Neutrophil (primary cell): Measurements from ENCODE around the gene TMEM169.
"Not testable (repeated sequence)": the region's sequence is repeated elsewhere in the genome, so short reads cannot be mapped to it uniquely, and the experiment has no call there.

Experiments used
- H3K27ac ChIP-seq: fragments of 200-600 bp; sonication (generic); 2 replicates; pipeline ENCODE4 v1.5.1; 2016; ENCODE audit warnings: mild to moderate bottlenecking, moderate library complexity
- H3K27me3 ChIP-seq: fragments of 200-600 bp; sonication (generic); 2 replicates; pipeline ENCODE4 v1.6.0; 2016; ENCODE audit warnings: mild to moderate bottlenecking
- H3K36me3 ChIP-seq: fragments of 200-600 bp; sonication (generic); 2 replicates; pipeline ENCODE4 v1.5.1; 2017
- H3K4me1 ChIP-seq, 2 experiments: fragments of 200-600 bp in 1 of 2; sonication (generic) in 1 of 2; 1 replicate in 1 of 2; 2 replicates in 1 of 2; pipeline versions ENCODE4 v1.5.1 to v1.6.1; 2013 to 2016; ENCODE audit warnings: low read depth in 1 of 2, low read length in 1 of 2, mild to moderate bottlenecking in 1 of 2, moderate library complexity in 1 of 2; ENCODE audit not compliant: control insufficient read depth in 1 of 2, insufficient read depth in 1 of 2
- H3K4me3 ChIP-seq, 2 experiments: fragments of 200-600 bp in 1 of 2; sonication (generic) in 1 of 2; 1 replicate in 1 of 2; 2 replicates in 1 of 2; pipeline ENCODE4 v1.5.1; 2013 to 2016; ENCODE audit warnings: low read depth in 1 of 2, low read length in 1 of 2, mild to moderate bottlenecking in 1 of 2, moderate library complexity in 1 of 2
- H3K9me3 ChIP-seq: fragments of 200-600 bp; sonication (generic); 2 replicates; pipeline ENCODE4 v1.5.1; 2016
- CTCF ChIP-seq: fragments of 200-600 bp; sonication (generic); IDR thresholded peaks from 2 replicates; pipeline ENCODE4 v1.5.1; 2016; ENCODE audit warnings: antibody characterized with exemption

TMEM169 gene

GRCh38 chr2:216132585-216132984 lies 50.9 kb downstream of the TMEM169 start:
- H3K4me1 ChIP-seq = peaks cover 72 to 74% of the 10 kb centered on the region in 2 experiments
- H3K27me3 ChIP-seq = no peaks in the 10 kb centered on the region
- no peak for TF ChIP-seq CTCF
- H3K36me3 ChIP-seq = peaks cover 79% of the 10 kb centered on the region
- peak overlapping the region; percentile 82 for H3K27ac ChIP-seq
- peak overlapping the region in 1 of 2 experiments; percentile 17 for H3K4me3 ChIP-seq
- no peaks in the 10 kb centered on the region for H3K9me3 ChIP-seq

GRCh38 chr2:216133397-216133796 lies 51.7 kb downstream of the TMEM169 start:
- peaks cover 64 to 66% of the 10 kb centered on the region in 2 experiments for H3K4me1 ChIP-seq
- H3K36me3 ChIP-seq = peaks cover 79% of the 10 kb centered on the region
- no peak for TF ChIP-seq CTCF
- H3K9me3 ChIP-seq = no peaks in the 10 kb centered on the region
- no peaks in the 10 kb centered on the region for H3K27me3 ChIP-seq
- H3K27ac ChIP-seq = peak overlapping the region; percentile 82
- peak overlapping the region in 1 of 2 experiments; percentile 17 for H3K4me3 ChIP-seq

GRCh38 chr2:216134958-216135541 lies 53.3 kb downstream of the TMEM169 start:
- H3K4me1 ChIP-seq = peaks cover 47 to 49% of the 10 kb centered on the region in 2 experiments
- H3K9me3 ChIP-seq = no peaks in the 10 kb centered on the region
- H3K4me3 ChIP-seq = no peak overlapping the region
- H3K27me3 ChIP-seq = no peaks in the 10 kb centered on the region
- H3K36me3 ChIP-seq = peaks cover 80% of the 10 kb centered on the region
- peak overlapping the region; percentile 82 for H3K27ac ChIP-seq
- no peak for TF ChIP-seq CTCF

- peaks cover 0 to under 1% of the 10 kb centered on the region in 2 experiments for H3K4me1 ChIP-seq
- H3K9me3 ChIP-seq = no peaks in the 10 kb centered on the region
- H3K36me3 ChIP-seq = peaks cover 95% of the 10 kb centered on the region
- peak; percentile 60 for TF ChIP-seq CTCF
- H3K27ac ChIP-seq = peak overlapping the region; percentile 19
- no peak overlapping the region for H3K4me3 ChIP-seq
- no peaks in the 10 kb centered on the region for H3K27me3 ChIP-seq
Measured at GRCh38 chr2:216139884-216140283, 58.2 kb downstream of the TMEM169 start.

GRCh38 chr2:216141516-216141915 lies 59.8 kb downstream of the TMEM169 start:
- not testable (repeated sequence) for H3K27me3 ChIP-seq, H3K9me3 ChIP-seq, H3K4me1 ChIP-seq, H3K4me3 ChIP-seq, H3K27ac ChIP-seq
- peaks cover 97% of the 10 kb centered on the region for H3K36me3 ChIP-seq

GRCh38 chr2:216142540-216142939 lies 60.8 kb downstream of the TMEM169 start:
- no peaks in the 10 kb centered on the region for H3K9me3 ChIP-seq
- no peaks in the 10 kb centered on the region for H3K4me1 ChIP-seq
- no peak for TF ChIP-seq CTCF
- peaks cover 95% of the 10 kb centered on the region for H3K36me3 ChIP-seq
- no peak overlapping the region for H3K4me3 ChIP-seq
- no peaks in the 10 kb centered on the region for H3K27me3 ChIP-seq
- H3K27ac ChIP-seq = no peak overlapping the region
